GM12872 (cell line): ENCODE data around the gene ACSS1.

Experiments used
- TF ChIP-seq, protein P1 (sequence below): IDR thresholded peaks from 3 replicates; pipeline ENCODE4 v1.5.1; 2011; ENCODE audit warnings: low read depth, mild to moderate bottlenecking, low read length, moderate library complexity; ENCODE audit not compliant: insufficient read depth

ACSS1 gene

GRCh38 chr20:24994186-24994465 lies 63.8 kb downstream of the ACSS1 start:
- TF ChIP-seq, protein P1, sequence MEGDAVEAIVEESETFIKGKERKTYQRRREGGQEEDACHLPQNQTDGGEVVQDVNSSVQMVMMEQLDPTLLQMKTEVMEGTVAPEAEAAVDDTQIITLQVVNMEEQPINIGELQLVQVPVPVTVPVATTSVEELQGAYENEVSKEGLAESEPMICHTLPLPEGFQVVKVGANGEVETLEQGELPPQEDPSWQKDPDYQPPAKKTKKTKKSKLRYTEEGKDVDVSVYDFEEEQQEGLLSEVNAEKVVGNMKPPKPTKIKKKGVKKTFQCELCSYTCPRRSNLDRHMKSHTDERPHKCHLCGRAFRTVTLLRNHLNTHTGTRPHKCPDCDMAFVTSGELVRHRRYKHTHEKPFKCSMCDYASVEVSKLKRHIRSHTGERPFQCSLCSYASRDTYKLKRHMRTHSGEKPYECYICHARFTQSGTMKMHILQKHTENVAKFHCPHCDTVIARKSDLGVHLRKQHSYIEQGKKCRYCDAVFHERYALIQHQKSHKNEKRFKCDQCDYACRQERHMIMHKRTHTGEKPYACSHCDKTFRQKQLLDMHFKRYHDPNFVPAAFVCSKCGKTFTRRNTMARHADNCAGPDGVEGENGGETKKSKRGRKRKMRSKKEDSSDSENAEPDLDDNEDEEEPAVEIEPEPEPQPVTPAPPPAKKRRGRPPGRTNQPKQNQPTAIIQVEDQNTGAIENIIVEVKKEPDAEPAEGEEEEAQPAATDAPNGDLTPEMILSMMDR: no peak

DNA sequence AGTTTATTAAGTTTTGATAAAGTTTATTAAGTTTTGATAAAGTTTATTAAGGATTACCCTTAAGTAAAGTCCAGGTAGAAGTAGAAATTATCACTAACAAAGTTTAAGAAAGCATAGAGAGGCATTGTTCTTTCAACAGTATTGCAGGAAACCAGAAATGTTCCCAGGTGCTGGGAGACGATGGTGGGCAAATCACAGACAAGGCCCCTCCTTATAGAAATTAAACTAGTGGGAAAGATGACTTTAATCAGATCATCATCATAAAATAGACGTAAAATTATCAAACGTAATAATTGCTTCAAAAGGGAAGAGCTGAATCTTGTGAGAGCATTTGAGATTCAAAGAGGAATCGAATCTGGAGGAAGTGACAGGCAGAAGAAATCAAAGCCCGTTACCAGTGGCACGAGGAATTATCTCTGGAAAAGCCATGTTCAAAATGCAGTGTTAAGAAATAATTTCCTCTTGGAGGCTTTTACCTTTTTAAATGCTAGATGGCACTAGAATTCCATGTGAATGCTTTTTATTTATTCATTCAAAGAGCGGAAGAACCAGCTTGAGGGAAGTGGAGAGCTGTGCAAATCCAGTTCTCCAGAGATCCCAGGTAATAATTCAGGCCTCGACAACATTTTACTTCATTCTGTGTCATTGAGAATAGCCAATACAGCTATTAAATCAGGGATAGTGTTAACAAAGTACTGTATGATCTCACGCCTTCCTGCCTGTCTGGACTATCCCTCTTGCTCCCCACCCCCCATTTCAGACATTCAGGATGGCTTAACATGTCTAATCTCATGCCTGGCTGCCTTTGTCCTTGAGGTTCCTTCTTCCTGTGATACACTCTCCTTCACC lies 64.4 kb downstream of the ACSS1 start:
- TF ChIP-seq, protein P1: no peak; the same call in 2 of the 3 replicates

DNA sequence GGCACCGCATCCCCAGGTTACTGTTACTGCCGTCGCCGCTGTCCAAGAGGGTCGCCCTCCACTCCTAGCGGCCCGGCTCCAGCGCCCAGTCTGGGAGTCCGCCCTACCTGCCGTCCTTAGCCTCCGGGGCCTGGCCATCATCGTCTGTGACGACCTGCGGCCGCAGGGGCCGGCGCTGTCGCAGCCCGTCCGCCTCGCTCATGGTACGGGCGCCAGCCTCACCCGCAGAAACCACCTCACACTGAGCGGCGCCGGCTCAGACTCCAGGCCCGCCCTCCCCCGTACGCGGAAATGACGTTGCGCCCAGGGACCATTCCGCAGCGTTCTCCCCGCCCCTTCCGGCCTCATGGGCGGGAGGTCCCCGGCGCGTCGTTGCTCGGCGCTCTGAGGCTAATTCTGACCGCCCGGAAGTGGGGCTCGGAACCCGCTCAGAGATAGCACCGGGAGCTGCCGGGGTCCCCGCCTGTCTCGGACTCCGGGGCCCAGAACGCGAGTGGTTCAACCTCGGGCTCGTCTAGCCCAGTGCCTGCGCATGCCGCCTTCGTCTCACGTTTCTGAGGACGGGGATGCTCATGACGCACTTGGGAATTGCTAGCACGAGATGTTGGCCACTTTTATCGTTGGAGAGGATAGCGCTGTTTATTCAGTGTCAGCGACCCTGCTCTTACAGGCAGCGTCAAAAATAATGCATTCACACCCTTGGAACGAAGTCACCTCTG lies 65.3 kb downstream of the ACSS1 start, which contains the start of gene APMAP:
Gene APMAP, minus strand, starts transcription at position 265 of the 719 bp plus-strand sequence. Its CDS starts 63 bp downstream, at position 202.
- TF ChIP-seq, protein P1: no peak

- TF ChIP-seq, protein P1: no peak
Observed at GRCh38 chr20:24991897-24992486, 65.9 kb downstream of the ACSS1 start.

- TF ChIP-seq, protein P1: no peak
Observed at GRCh38 chr20:24990810-24991252, 67.1 kb downstream of the ACSS1 start.

- TF ChIP-seq, protein P1: no peak
Observed at GRCh38 chr20:24989162-24989561, 68.8 kb downstream of the ACSS1 start.
